Ishikawa (cell line): ENCODE data around the gene CCT3.

Experiments used
- CEBPB ChIP-seq: IDR thresholded peaks from 2 replicates; pipeline ENCODE4 v1.6.1; 2012
- EP300 ChIP-seq: IDR thresholded peaks from 2 replicates; pipeline ENCODE4 v1.6.1; 2012; ENCODE audit warnings: borderline replicate concordance
- FOXM1 ChIP-seq: IDR thresholded peaks from 2 replicates; pipeline ENCODE4 v1.6.1; 2012; ENCODE audit warnings: low read depth, borderline replicate concordance
- RAD21 ChIP-seq: IDR thresholded peaks from 2 replicates; pipeline ENCODE4 v1.6.1; 2012; ENCODE audit warnings: low read depth
- TAF1 ChIP-seq: IDR thresholded peaks from 2 replicates; pipeline ENCODE4 v1.6.1; 2012; ENCODE audit warnings: low read depth, mild to moderate bottlenecking
- YY1 ChIP-seq: IDR thresholded peaks from 2 replicates; pipeline ENCODE4 v1.6.1; 2012; ENCODE audit warnings: low read depth
- TF ChIP-seq, protein P1 (sequence below): IDR thresholded peaks from 2 replicates; pipeline ENCODE4 v1.6.1; 2012

- no peak for TF ChIP-seq TAF1
- TF ChIP-seq RAD21: no peak
- TF ChIP-seq FOXM1: no peak
- TF ChIP-seq, protein P1, sequence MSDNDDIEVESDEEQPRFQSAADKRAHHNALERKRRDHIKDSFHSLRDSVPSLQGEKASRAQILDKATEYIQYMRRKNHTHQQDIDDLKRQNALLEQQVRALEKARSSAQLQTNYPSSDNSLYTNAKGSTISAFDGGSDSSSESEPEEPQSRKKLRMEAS: no peak
- no peak for TF ChIP-seq YY1
- TF ChIP-seq EP300: no peak
- no peak for TF ChIP-seq CEBPB
Observed at GRCh38 chr1:156358641-156359040, 20.5 kb upstream of the CCT3 start.
